Mononuclear cell (primary cell): ENCODE data around the gene FAM20A. TPM values are rescaled to one million over a fixed set of nuclear protein-coding genes. Genes with fewer than 3 reads are reported as not detected.
"Not testable (repeated sequence)": the region's sequence is repeated elsewhere in the genome, so short reads cannot be mapped to it uniquely, and the experiment has no call there.

ENCODE experiments used
- H3K27me3 ChIP-seq: 2 replicates; pipeline ENCODE4 v1.6.0; 2011; ENCODE audit warnings: low read length, control low read depth; ENCODE audit not compliant: insufficient read depth
- H3K4me1 ChIP-seq: 2 replicates; pipeline ENCODE4 v1.5.1; 2011; ENCODE audit warnings: mild to moderate bottlenecking, low read length, control low read depth; ENCODE audit not compliant: insufficient read depth
- H3K4me3 ChIP-seq: 2 replicates; pipeline ENCODE4 v1.5.1; 2011; ENCODE audit warnings: mild to moderate bottlenecking, low read length, moderate library complexity
- H3K9me3 ChIP-seq: 2 replicates; pipeline ENCODE4 v1.5.1; 2011; ENCODE audit warnings: low read depth, mild to moderate bottlenecking, control low read depth, low read length
- total RNA-seq: library from RNA; depleted of rRNA; stranded (reverse); fragments of >200 nt; gene quantifications from one replicate; pipeline ENCODE4 v1.2.3, GENCODE V29; 2012

Gene FAM20A
- total RNA-seq, 1 donor: 2.4 TPM

DNA sequence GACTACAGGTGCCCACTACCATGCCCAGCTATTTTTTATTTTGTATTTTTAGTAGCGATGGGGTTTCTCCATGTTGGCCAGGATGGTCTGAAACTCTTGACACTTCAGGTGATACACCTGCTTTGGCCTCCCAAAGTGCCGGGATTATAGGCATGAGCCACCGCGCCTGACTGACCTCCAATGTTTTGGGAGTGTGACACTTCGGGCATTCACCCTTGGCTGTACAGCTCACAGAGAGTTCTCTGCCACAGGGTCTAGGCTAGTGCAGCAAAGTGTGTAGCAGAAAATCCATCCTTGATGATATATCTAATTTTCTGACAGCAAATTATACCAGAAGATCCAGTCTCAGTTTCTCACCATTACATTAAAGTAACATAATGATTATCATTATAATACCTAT is 14.1 kb downstream of the FAM20A start:
- H3K4me3 ChIP-seq: no peak overlapping the region
- no peaks in the 10 kb centered on the region for H3K9me3 ChIP-seq
- peaks cover 2% of the 10 kb centered on the region for H3K27me3 ChIP-seq
- no peaks in the 10 kb centered on the region for H3K4me1 ChIP-seq

DNA sequence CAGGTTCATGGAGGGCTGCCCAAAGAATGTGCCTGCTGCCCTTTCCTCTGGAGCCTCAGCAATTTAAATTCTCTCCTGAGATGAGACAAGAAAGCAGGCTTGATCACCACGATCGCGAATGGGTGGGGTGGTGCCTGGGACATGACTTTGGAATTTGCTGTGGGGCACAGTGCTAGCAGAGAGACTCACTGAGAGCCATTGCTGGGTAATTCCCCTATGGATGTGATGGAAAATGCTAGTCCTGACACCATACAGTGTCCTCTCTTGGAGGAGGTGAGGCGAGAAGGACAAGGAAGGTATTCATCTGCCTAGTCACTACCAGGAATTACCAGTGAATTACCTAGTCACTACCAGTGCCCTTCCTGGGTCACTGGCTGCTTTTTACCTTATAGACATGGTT is 15.5 kb downstream of the FAM20A start:
- Histone ChIP-seq H3K27me3 (peaks cover 2% of the 10 kb centered on the region), H3K4me3 (no peak overlapping the region), H3K4me1 (peaks cover 6% of the 10 kb centered on the region), H3K9me3 (no peaks in the 10 kb centered on the region)

GRCh38 chr17:68584581-68585303 is 16.4 kb downstream of the FAM20A start:
- Histone ChIP-seq H3K4me3 (no peak overlapping the region), H3K9me3 (no peaks in the 10 kb centered on the region), H3K27me3 (peaks cover 2% of the 10 kb centered on the region), H3K4me1 (peaks cover 15% of the 10 kb centered on the region)

DNA sequence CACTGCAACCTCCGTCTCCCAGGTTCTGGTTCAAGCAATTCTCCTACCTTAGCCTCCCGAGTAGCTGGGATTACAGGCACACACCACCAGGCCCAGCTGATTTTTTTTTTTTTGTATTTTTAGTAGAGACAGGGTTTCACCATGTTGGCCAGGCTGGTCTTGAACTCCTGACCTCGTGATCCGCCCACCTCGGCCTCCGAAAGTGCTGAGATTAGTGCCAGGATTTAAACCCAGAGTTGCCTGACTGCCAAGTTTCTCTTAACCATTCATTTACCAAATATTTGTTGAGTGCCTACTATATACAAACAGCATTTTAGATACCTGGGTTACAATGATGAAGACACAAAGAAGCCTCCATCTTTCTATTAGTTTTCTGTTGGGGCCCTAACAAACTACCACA is 18.3 kb downstream of the FAM20A start:
- not testable (repeated sequence) for H3K27me3 ChIP-seq, H3K9me3 ChIP-seq, H3K4me3 ChIP-seq
- H3K4me1 ChIP-seq: peaks cover 29% of the 10 kb centered on the region

DNA sequence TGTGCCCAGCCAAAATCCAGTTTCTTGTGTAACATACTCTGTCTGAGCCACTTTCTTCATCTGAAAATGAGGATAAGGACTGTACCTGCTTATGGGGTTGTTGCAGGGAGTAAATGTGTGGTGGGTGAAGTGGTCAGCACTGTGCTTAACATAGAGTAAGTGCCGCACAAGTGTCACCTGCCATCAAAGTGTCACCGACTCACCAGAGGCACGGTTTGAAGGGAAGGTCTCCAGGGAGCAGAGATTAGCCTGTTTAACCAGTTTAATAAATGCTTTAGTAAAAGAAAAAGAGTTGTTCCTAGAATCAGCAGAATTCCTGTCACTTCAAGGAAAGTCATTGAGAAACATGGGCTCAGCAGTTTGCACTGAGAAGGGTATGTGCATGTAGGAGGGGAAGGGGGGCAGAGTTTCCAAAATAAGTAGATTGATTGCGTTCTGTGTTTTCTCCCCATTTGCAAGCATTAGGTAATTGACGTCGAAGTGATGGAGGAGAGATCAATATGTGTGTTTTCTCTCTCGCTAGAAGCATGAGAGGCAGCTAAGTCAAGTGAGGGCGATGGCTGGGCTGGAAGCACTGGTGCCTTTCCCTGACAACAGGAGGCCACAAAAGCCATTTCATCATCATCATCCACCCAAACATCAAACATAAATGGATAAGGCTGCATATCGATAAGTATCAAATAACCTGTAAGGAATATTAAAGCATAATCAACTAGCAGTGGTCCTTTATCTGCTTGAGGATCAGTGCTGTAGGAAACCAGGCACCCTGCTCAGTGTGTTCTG is 19.1 kb downstream of the FAM20A start:
- Histone ChIP-seq H3K4me3 (no peak overlapping the region), H3K27me3 (peaks cover 2% of the 10 kb centered on the region), H3K4me1 (peaks cover 29% of the 10 kb centered on the region), H3K9me3 (no peaks in the 10 kb centered on the region)

GRCh38 chr17:68580236-68580770 is 20.9 kb downstream of the FAM20A start:
- Histone ChIP-seq H3K9me3 (no peaks in the 10 kb centered on the region), H3K27me3 (no peaks in the 10 kb centered on the region), H3K4me1 (peaks cover 29% of the 10 kb centered on the region), H3K4me3 (no peak overlapping the region)

- H3K9me3 ChIP-seq: no peaks in the 10 kb centered on the region
Measured at GRCh38 chr17:68579194-68579927, 21.8 kb downstream of the FAM20A start.

DNA sequence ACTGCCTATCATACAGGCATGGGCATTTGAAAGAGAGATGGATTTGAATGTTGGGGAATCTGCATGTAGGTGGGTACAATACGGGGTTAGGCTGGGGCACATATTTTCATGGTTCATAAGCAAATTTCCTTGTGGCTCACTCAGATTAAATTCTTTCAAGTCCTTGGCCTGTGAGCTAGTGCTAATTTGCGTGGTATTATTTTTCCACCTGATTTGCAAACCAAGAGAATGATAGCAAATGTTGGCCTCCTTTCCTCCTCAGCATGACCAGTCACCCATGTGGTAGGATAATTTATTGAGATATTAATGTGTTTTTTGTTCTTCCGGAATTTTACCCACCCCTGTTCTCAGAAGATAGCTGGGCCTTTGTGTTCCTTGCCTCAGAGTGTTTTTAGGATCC is 22.9 kb downstream of the FAM20A start:
- no peak overlapping the region for H3K4me3 ChIP-seq
- peaks cover 29% of the 10 kb centered on the region for H3K4me1 ChIP-seq
- no peaks in the 10 kb centered on the region for H3K9me3 ChIP-seq
- no peaks in the 10 kb centered on the region for H3K27me3 ChIP-seq

More at GRCh38 chr17:68579194-68579927, 21.8 kb downstream of the FAM20A start:
- Histone ChIP-seq H3K27me3 (no peaks in the 10 kb centered on the region), H3K4me1 (peaks cover 29% of the 10 kb centered on the region), H3K4me3 (no peak overlapping the region)

GRCh38 chr17:68577497-68577821 is 23.7 kb downstream of the FAM20A start:
- Histone ChIP-seq H3K27me3 (no peaks in the 10 kb centered on the region), H3K9me3 (no peaks in the 10 kb centered on the region), H3K4me1 (peaks cover 33% of the 10 kb centered on the region), H3K4me3 (no peak overlapping the region)

DNA sequence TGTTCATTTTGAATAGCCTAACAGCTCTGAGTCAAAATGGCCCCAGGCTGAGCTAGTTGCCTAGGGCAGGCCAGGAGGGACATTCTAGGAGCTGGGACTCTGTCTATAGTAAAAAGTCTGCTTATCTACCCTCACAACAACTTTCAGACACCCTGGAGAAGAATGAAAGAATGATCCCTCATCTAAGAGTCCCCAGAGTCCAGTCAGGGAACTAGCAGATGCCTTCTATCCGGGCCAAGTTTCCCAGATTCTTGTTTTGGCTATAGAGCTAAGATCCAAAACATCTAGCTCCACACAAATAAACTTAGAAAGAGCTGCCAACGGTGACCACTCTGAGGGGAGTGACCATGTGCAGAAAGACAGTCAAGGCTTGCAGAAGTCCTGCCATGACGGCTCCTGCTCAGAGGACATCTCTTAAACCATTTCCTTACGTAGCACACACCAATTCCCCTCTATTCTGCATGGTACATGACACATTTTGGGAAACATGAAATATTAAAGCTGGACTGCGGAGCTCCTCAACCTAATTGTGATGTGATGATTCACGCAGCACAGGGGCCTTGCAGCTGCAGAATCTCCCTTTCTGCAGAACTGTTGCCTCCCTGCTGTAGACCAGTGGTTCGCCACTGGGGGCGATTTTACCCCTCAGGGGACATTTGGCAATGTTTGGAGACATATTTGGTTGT is 24.2 kb downstream of the FAM20A start:
- H3K9me3 ChIP-seq: no peaks in the 10 kb centered on the region
- H3K4me3 ChIP-seq: no peak overlapping the region
- H3K4me1 ChIP-seq: peaks cover 38% of the 10 kb centered on the region
- H3K27me3 ChIP-seq: no peaks in the 10 kb centered on the region

GRCh38 chr17:68576137-68576536 is 25.0 kb downstream of the FAM20A start:
- H3K27me3 ChIP-seq: no peaks in the 10 kb centered on the region
- H3K9me3 ChIP-seq: no peaks in the 10 kb centered on the region
- peaks cover 38% of the 10 kb centered on the region for H3K4me1 ChIP-seq
- no peak overlapping the region for H3K4me3 ChIP-seq

DNA sequence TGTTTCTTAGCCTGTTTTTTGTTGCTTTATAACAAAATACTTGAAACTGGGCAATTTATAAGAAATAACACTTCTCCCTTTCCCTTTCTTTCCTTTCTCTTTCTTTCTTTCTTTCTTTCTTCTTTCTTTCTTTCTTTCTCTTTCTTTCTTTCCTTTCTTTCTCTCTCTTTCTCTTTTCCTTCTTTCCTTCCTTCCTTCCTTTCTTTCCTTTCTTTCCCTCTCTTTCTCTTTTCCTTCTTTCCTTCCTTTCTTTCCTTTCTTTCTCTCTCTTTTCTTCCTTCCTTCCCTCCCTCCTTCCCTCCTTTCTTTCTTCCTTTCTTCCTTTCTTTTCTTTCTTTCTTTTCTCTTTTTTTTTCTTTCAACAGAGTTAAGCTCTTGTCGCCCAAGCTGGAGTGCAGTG is 27.8 kb downstream of the FAM20A start:
- H3K4me1 ChIP-seq: peaks cover 10% of the 10 kb centered on the region
- H3K9me3 ChIP-seq: no peaks in the 10 kb centered on the region
- H3K27me3 ChIP-seq: no peaks in the 10 kb centered on the region
- H3K4me3 ChIP-seq: no peak overlapping the region

DNA sequence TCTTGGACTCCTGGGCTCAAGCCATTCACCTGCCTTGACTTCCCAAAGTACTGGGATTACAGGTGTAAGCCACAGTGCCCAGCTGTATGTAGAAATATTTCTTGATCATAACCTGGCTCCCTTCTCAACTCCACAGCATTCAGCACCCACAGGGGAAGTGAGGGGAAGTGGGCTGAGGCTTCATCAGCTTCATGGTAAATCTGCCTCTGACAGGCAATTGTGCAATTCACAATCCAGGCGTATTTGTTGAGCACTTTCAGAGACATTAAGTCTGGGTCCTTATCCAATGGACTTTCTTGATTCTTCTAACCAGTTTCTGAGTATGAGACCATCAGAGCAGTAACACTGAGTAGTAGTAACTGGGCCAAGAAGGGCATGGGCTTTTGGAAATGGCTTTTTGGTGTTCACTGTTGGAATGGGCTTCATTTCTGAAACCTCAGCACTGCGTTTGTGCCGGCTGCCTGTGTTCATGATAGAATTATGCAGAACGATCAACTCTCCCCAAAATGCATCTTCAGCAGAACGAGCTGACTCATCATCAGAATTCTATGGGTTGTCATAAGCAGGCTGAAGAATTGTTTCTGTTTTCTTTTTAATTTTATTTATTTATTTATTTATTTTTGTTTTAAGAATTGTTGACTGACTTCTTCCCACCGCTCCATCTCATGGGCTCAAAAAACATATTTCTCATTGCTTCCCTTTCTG is 28.9 kb downstream of the FAM20A start:
- H3K4me3 ChIP-seq: no peak overlapping the region
- H3K27me3 ChIP-seq: no peaks in the 10 kb centered on the region
- no peaks in the 10 kb centered on the region for H3K9me3 ChIP-seq
- H3K4me1 ChIP-seq: peaks cover 13% of the 10 kb centered on the region

DNA sequence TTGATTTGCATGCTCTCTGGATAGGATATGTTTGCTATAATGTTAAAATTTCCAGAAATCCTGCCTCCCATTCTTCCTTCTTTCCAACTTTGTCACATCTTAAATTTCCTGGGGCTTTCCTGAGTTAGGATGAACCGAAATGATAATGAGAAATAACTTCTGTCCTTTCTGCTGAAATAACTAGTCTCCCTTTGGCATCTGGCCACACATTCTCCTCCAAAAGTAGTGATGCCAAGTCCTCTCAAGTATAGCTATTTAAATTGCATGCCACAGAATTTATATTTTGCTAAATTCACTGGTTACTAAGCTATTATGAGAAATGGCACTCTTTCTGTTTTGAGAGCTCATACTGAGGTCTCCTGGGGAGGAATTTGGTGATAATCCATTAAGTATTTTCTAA is 30.6 kb downstream of the FAM20A start:
- peaks cover 30% of the 10 kb centered on the region for H3K4me1 ChIP-seq
- H3K27me3 ChIP-seq: no peaks in the 10 kb centered on the region
- no peak overlapping the region for H3K4me3 ChIP-seq
- H3K9me3 ChIP-seq: no peaks in the 10 kb centered on the region
